GM18909 (cell line): ENCODE data around the gene PCGF3.
"Not testable (repeated sequence)": the region's sequence is repeated elsewhere in the genome, so short reads cannot be mapped to it uniquely, and the experiment has no call there.

Experiments used
- ATAC-seq: cut with Tn5 transposase; IDR thresholded peaks from one replicate; pipeline ENCODE4 v1.9.1; 2021; ENCODE audit warnings: mild to moderate bottlenecking; ENCODE audit not compliant: unreplicated experiment, poor library complexity

PCGF3 gene

DNA sequence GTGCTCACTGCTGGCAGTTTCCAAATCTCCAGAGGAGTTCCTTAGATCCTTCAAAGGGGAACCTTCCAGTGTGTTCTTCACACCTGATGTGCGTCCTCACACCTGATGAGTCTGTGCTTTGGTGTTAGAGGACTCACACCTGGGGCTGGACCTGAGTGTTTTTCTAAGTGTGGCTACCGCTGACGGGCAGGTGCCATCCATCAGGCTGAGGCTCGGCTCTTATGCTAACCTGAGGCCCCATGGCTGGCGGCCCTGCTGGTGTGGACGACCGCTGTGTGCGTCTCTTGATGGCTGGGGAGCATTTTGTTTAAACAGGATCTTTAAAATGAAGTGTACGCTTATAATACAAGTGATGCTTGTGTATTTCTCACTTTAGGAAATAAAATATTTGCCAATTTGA lies 28.4 kb downstream of the PCGF3 start:
- no peak for ATAC-seq

- ATAC-seq = no peak
These were observed 29.3 kb downstream of the PCGF3 start for GRCh38 chr4:734951-735350.

- no peak for ATAC-seq
These were observed 30.0 kb downstream of the PCGF3 start for GRCh38 chr4:735583-735982.

- ATAC-seq = not testable (repeated sequence)
These were observed 30.9 kb downstream of the PCGF3 start for GRCh38 chr4:736561-736960.

GRCh38 chr4:738781-739280 lies 33.2 kb downstream of the PCGF3 start:
- no peak for ATAC-seq

DNA sequence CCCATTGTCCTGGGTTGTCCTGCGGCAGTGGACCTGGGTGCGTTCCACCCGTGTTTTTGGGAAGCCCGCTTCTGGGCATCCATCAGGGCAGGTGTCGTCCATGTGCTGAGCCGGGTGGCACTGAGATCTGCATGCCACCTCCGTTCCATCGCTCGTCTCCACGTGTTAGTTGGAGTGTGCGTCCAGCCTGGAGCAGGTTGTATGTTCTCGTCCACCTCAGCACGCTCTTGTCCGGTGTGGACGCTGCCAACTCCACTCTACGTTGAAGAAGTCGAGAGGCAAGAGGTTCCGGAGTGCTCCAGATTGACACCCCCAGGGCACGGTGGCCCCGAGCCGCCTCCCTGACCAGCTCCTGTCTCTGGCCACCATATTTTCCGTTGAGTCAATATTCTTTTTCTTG lies 33.9 kb downstream of the PCGF3 start:
- ATAC-seq = no peak

DNA sequence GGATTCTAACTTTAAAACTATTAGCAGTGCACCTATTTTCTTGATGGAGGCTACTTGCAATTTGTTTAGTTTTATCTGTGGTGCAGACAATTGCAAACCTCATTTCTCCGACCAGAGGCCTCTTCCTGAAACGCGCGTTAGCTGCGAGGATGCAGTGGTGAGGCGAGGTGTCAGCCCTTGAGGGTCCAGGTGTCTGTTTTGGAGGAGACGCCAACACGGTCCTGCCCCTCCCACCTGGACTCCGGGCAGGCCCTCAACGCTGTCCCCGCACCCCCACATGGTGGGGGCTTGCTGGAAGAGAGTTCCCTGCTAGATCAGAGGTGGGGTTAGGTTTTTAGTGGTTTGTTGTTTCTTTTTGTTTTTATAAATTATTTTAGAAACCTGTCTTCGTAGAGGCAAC lies 34.4 kb downstream of the PCGF3 start:
- no peak for ATAC-seq

DNA sequence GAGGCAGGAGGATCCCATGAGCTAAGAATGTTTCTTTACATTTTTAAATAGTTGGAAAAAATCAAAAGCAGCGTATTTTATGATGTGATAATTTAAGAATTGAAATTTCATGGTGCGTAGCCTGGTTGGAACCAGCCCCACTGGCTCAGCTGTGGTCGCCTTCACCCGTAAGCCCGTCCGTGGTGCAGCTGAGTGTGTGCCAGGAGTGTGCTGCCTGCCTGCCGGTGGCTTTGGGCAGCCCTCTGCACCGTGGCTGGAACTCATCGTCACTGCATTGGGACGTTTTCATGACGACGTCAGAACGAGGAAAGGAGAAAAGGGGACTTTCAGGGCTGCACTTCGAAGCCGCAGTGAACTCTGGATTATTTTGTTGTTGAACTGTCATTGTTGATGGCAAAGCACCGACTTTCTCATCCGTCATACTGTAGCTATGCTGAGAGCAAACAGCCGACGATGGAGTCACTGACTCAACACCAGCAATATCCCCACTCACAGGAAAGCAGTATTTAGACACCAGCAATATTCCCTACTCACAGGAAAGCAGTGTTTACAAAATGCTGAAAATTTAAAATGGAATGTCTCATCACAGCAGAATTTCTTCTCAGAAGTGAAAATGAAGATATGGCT lies 35.1 kb downstream of the PCGF3 start:
- no peak for ATAC-seq

DNA sequence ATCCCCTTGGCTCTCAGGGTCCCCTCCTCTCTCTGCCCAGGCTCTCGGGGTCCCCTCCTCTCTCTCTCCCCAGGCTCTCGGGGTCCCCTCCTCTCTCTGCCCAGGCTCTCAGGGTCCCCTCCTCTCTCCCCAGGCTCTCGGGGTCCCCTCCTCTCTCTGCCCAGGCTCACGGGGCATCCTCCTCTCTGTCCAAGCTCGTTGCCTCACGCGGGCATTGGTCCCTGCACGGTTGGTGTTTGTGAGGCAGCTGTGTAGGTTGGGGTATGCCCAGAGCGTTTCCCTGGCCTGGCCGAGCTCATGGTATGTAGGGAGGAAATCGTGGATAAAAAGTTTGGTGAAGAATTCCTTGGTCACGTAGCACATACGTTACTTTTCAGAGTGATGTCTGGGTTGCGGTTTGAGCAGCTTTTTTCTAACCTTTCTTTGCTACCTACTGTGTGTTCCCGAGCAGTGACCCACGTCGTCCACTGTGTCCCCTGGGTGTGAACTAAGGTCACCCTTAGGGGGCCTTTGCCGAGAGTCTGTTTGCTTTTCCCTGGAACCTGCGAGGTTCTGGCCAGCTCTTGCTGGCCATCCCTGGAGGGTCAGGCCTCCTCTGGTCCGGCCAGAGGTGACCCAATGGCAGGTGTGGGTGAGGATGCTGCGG lies 36.6 kb downstream of the PCGF3 start:
- no peak for ATAC-seq

DNA sequence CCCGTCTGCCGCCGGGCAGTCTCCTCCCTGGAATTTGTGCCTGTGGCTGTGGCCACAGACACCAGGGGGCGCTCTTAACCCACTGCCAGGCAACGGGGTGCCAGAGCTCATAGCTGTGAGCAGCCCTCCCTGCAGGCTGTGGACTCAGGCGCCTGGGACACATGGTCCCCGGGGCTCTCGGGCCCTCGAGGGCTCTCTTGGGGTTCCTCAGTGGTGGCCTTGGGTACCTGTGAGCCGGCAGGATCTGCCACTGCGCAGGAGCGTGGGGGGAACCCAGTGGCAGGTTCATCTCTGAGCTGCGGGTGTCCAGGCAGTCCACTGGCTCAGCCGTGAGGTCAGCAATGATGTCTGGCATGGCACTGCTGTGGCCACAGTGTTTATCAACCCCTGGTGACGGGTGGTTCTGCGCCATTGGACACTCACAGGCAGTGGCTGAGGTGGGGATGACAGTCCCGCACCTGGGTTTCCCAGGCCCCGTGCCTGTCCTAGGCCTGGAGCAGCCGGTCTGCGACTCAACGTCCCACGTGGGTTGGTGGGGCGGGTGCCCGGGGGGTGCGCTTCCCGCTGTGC lies 37.2 kb downstream of the PCGF3 start:
- no peak for ATAC-seq

GRCh38 chr4:743463-744211 lies 38.0 kb downstream of the PCGF3 start:
- ATAC-seq = no peak

DNA sequence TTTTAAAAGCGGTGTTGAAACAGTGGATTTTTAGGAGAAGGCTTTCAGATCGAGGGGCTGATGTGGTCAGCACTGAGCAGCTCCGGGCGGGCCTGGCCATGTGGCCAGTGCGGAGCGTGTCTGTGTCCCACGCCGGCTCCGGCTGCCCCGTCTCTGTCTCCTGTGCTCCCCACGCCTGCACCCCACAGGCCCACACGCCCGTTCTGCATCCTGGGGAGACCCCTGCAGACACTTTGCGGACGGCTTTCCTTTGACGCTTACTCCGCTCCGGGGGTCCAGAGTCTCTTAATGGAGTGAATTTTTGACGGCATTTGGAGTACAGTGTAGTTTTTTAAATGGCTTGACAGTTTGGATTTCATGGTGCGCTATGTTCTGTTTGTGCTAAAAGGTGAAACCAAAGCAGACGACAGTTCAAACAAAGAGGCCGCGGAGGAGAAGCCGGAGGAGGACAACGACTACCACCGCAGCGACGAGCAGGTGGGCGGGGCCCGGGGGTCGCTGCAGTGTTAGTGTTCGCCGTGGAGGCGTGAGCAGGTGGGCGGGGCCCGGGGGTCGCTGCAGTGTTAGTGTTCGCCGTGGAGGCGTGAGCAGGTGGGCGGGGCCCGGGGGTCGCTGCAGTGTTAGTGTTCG lies 38.7 kb downstream of the PCGF3 start:
- ATAC-seq = no peak

DNA sequence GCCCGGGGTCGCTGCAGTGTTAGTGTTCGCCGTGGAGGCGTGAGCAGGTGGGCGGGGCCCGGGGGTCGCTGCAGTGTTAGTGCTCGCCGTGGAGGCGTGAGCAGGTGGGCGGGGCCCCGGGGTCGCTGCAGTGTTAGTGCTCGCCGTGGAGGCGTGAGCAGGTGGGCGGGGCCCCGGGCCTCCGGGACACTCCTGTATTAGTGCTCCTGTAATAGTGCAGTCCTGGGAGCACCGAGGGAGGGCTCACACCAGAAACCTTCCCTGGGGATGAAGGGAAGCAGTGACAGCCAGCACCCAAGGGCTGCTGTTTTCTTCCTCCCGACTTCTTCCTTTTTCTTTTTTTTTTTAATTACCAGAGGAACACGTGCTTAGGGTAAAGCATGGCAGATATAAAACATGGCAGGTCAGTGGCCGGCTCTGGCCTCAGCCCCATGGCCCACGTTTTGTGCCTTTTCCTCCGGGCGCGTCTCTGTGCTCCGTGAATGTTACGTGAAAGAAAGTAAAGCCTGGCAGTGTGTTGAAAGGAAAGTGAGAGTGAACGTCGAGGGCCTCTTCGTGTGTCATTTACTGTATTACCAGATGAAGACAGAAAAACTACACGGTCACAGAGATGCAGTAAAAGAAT lies 42.0 kb downstream of the PCGF3 start:
- ATAC-seq = no peak

GRCh38 chr4:748461-748860 lies 42.8 kb downstream of the PCGF3 start:
- no peak for ATAC-seq

- ATAC-seq = no peak
These were observed 44.4 kb downstream of the PCGF3 start for GRCh38 chr4:749698-750666.

- no peak for ATAC-seq
These were observed 46.0 kb downstream of the PCGF3 start for GRCh38 chr4:751676-752075.

- no peak for ATAC-seq
These were observed 46.7 kb downstream of the PCGF3 start for GRCh38 chr4:752196-752861.

DNA sequence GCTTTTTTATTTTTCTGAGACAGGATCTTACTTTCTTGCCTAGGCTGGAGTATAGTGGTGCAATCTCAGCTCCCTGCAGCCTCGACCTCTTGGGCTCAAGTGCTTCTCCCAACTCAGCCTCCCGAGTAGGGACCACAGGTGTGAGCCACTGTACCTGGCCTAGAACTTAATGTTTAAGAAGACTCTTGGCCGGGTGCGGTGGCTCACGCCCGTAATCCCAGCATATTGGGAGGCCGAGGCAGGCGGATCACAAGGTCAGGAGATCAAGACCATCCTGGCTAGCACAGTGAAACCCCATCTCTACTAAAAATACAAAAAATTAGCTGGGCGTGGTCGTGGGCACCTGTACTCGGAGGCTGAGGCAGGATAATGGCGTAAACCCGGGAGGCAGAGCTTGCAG lies 47.6 kb downstream of the PCGF3 start:
- ATAC-seq = not testable (repeated sequence)
